ENCODE data around the gene FA2H.
"Not testable (repeated sequence)": the region's sequence is repeated elsewhere in the genome, so short reads cannot be mapped to it uniquely, and the experiment has no call there.

The FA2H gene

GRCh38 chr16:74743045-74743667, 31.5 kb downstream of the FA2H start:
- DNase-seq: no peak

GRCh38 chr16:74742051-74742481, 32.6 kb downstream of the FA2H start:
- no peak for DNase-seq

GRCh38 chr16:74740795-74741304, 33.8 kb downstream of the FA2H start:
- no peak for DNase-seq

GRCh38 chr16:74739275-74739674, 35.3 kb downstream of the FA2H start:
- no peak for DNase-seq

GRCh38 chr16:74738816-74739215, 35.8 kb downstream of the FA2H start:
- DNase-seq: no peak

- DNase-seq: no peak
Observed at GRCh38 chr16:74738113-74738541, 36.5 kb downstream of the FA2H start.

GRCh38 chr16:74737521-74737920, 37.1 kb downstream of the FA2H start:
- DNase-seq: no peak

GRCh38 chr16:74736531-74737157, 38.0 kb downstream of the FA2H start:
- DNase-seq: no peak

- DNase-seq: no peak
Observed at GRCh38 chr16:74735554-74735953, 39.1 kb downstream of the FA2H start.

- no peak for DNase-seq
Observed at GRCh38 chr16:74735162-74735452, 39.5 kb downstream of the FA2H start.

GRCh38 chr16:74734361-74735161, 40.1 kb downstream of the FA2H start:
- no peak for DNase-seq

GRCh38 chr16:74732707-74733350, 41.8 kb downstream of the FA2H start:
- DNase-seq: no peak

GRCh38 chr16:74731853-74732477, 42.7 kb downstream of the FA2H start:
- DNase-seq: no peak

- DNase-seq: no peak
Observed at GRCh38 chr16:74729783-74730683, 44.6 kb downstream of the FA2H start.

- no peak for DNase-seq
Observed at GRCh38 chr16:74727903-74728302, 46.7 kb downstream of the FA2H start.

GRCh38 chr16:74726716-74727115, 47.9 kb downstream of the FA2H start:
- no peak for DNase-seq

- DNase-seq: no peak
Observed at GRCh38 chr16:74725651-74726455, 48.8 kb downstream of the FA2H start.

GRCh38 chr16:74724820-74725549, 49.6 kb downstream of the FA2H start:
- no peak for DNase-seq

- no peak for DNase-seq
Observed at GRCh38 chr16:74723256-74723655, 51.4 kb downstream of the FA2H start.

- not testable (repeated sequence) for DNase-seq
Observed at GRCh38 chr16:74722156-74722555, 52.5 kb downstream of the FA2H start.

All from activated gamma-delta T cell (primary cell).